Liver (tissue), 9 donors: ENCODE data around the gene LRRC4B. TPM values are rescaled to one million over a fixed set of nuclear protein-coding genes. Genes with fewer than 3 reads are reported as not detected.

Experiments used
- DNase-seq: peaks from one replicate; pipeline ENCODE4 v3.0.0-alpha.2; 2017; ENCODE audit warnings: low spot score
- H3K27ac ChIP-seq, 2 donors: one replicate each; pipeline ENCODE4 v1.7.0; 2013; ENCODE audit warnings: inconsistent platforms in 2 of 2, low read length in 2 of 2, control low read depth in 1 of 2, low read depth in 1 of 2, mild to moderate bottlenecking in 1 of 2
- H3K27me3 ChIP-seq, 4 donors: one replicate each; pipeline versions ENCODE4 v1.6.1 to v1.7.0; 2013; ENCODE audit warnings: low read length in 3 of 4, inconsistent platforms in 1 of 4, mild to moderate bottlenecking in 1 of 4, moderate library complexity in 1 of 4; ENCODE audit not compliant: control insufficient read depth in 4 of 4, insufficient read depth in 4 of 4
- H3K36me3 ChIP-seq, 4 donors: one replicate each; pipeline versions ENCODE4 v1.6.1 to v1.7.0; 2013; ENCODE audit warnings: low read length in 3 of 4, mild to moderate bottlenecking in 3 of 4, low read depth in 1 of 4, moderate library complexity in 1 of 4; ENCODE audit not compliant: control insufficient read depth in 4 of 4, insufficient read depth in 3 of 4
- H3K4me1 ChIP-seq, 4 donors: one replicate each; pipeline versions ENCODE4 v1.6.1 to v1.7.0; 2013; ENCODE audit warnings: low read length in 3 of 4, mild to moderate bottlenecking in 3 of 4, moderate library complexity in 1 of 4; ENCODE audit not compliant: control insufficient read depth in 4 of 4, insufficient read depth in 4 of 4
- H3K4me3 ChIP-seq, 3 donors: one replicate each; pipeline versions ENCODE4 v1.6.1 to v1.7.0; 2013; ENCODE audit warnings: low read length in 3 of 3, control low read depth in 1 of 3, low read depth in 1 of 3, mild to moderate bottlenecking in 1 of 3
- H3K9ac ChIP-seq, 2 donors: one replicate each; pipeline ENCODE4 v1.7.0; 2013; ENCODE audit warnings: low read length in 2 of 2, mild to moderate bottlenecking in 2 of 2, moderate library complexity in 2 of 2, control low read depth in 1 of 2, low read depth in 1 of 2
- H3K9me3 ChIP-seq, 4 donors: one replicate each; pipeline versions ENCODE4 v1.6.1 to v1.7.0; 2013; ENCODE audit warnings: low read length in 3 of 4; ENCODE audit not compliant: control insufficient read depth in 4 of 4
- JUND ChIP-seq, 2 donors: IDR thresholded peaks; 2 replicates each; pipeline ENCODE4 v1.6.1; 2016; ENCODE audit warnings: antibody characterized with exemption in 2 of 2
- RXRA ChIP-seq, 2 donors: IDR thresholded peaks; 2 replicates each; pipeline ENCODE4 v1.6.1; 2017 to 2018; ENCODE audit warnings: antibody characterized with exemption in 2 of 2, mild to moderate bottlenecking in 1 of 2
- SP1 ChIP-seq: IDR thresholded peaks from 2 replicates; pipeline ENCODE4 v1.6.1; 2018; ENCODE audit warnings: antibody characterized with exemption, mild to moderate bottlenecking
- WGBS: extraction: QIAGEN DNeasy Blood & Tissue Kit; methylation state at CpG from one replicate; pipeline ENCODE4 v1.1.7; 2013; 5-methylcytosine and 5-hydroxymethylcytosine counted together
- polyA plus RNA-seq, 2 donors: library from polyadenylated mRNA; stranded (reverse) in 1 of 2; unstranded in 1 of 2; fragments of 200-250 nt in 1 of 2; fragments of >200 nt in 1 of 2; fragmentation: Nextera tagmentation in 1 of 2; extraction: Ambion mirVana in 1 of 2; gene quantifications; one replicate each; pipeline versions ENCODE4 v1.2.1 to v1.2.3, GENCODE V29; 2013 to 2015
- total RNA-seq, 2 donors: library from RNA; depleted of rRNA; stranded (reverse); fragments of >200 nt; gene quantifications; one replicate each; pipeline ENCODE4 v1.2.3, GENCODE V29; 2014
- TF ChIP-seq, protein P1 (sequence below): IDR thresholded peaks from 2 replicates; pipeline ENCODE4 v1.6.1; 2016; ENCODE audit warnings: antibody characterized with exemption
- donor health status: healthy.
- donor health status: healthy.
- donor health status: healthy.
- donor health status: healthy.
- donor health status: healthy.

The LRRC4B gene
- total and polyA plus RNA-seq, 4 donors: 0.11 to 1.1 (median 0.79) TPM

DNA sequence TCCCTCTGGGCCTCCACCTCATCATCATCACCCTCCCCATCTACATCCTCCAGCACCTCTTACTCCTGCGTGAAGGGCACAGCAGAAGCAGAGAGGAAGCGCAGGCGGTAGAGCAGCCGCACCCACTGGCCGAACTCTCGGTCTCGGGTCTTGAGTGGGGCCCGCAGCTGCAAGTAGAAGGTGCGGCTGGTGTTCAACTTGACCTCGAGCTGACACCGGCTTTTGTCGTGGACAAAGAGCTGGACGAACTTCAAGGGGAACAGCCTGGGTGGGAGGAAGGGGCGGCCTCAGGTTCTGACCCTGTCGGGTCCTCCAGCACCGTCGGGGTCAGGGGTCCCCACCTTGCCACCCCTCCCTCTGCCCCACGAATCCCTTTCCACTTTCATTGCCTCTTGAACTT is 100.7 kb downstream of the LRRC4B start:
- H3K4me1 ChIP-seq: no peaks in the 10 kb centered on the region
- H3K9ac ChIP-seq: no peak overlapping the region
- H3K9me3 ChIP-seq: no peaks in the 10 kb centered on the region
- no peaks in the 10 kb centered on the region for H3K27me3 ChIP-seq
- no peak overlapping the region for H3K27ac ChIP-seq
- no peak overlapping the region for H3K4me3 ChIP-seq
- WGBS: 87% methylated on average over 18 of the region's 18 CpGs
- TF ChIP-seq, protein P1, sequence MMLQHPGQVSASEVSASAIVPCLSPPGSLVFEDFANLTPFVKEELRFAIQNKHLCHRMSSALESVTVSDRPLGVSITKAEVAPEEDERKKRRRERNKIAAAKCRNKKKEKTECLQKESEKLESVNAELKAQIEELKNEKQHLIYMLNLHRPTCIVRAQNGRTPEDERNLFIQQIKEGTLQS: no peak
- no peak for TF ChIP-seq JUND (IDR thresholded peaks at IDR 0.05)
- TF ChIP-seq SP1: no peak
- no peak for TF ChIP-seq RXRA (IDR thresholded peaks at IDR 0.05)
- no peak for DNase-seq
- no peaks in the 10 kb centered on the region for H3K36me3 ChIP-seq

Other genes starting within 250 kb of the LRRC4B start
- gene KCNC3, start 239.1 kb downstream of the LRRC4B start, total RNA-seq: 1 to 10 TPM in 1 of 2 donors, under 1 TPM in 1; 0.84 to 1.4 TPM
- gene KCNC3, start 239.1 kb downstream of the LRRC4B start, polyA plus RNA-seq: 1 to 10 TPM in 1 of 2 donors, under 1 TPM in 1; 0.56 to 1.6 TPM
- gene NAPSA, start 202.8 kb downstream of the LRRC4B start, total RNA-seq: under 1 TPM; 0.28 to 0.59 TPM
- under 1 TPM; 0.50 to 0.74 TPM for gene NAPSA, start 202.8 kb downstream of the LRRC4B start, polyA plus RNA-seq
- 10 to 100 TPM; 30.8 to 58.1 TPM for gene NR1H2, start 192.0 kb downstream of the LRRC4B start, total RNA-seq
- gene NR1H2, start 192.0 kb downstream of the LRRC4B start, polyA plus RNA-seq: 10 to 100 TPM; 30.4 to 36.6 TPM
- 10 to 100 TPM in 1 of 2 donors, 1 to 10 TPM in 1; 7.5 to 57.1 TPM for gene POLD1, start 184.1 kb downstream of the LRRC4B start, total RNA-seq
- 1 to 10 TPM; 8.0 to 8.5 TPM for gene POLD1, start 184.1 kb downstream of the LRRC4B start, polyA plus RNA-seq
- gene SPIB, start 149.5 kb downstream of the LRRC4B start, total RNA-seq: 1 to 10 TPM in 1 of 2 donors, under 1 TPM in 1; 0.50 to 5.0 TPM
- under 1 TPM; 0.09 to 0.21 TPM for gene SPIB, start 149.5 kb downstream of the LRRC4B start, polyA plus RNA-seq
- gene MYBPC2, start 135.5 kb downstream of the LRRC4B start, total RNA-seq: under 1 TPM in 1 of 2 donors, not detected in 1; under 0.01 TPM
- gene MYBPC2, start 135.5 kb downstream of the LRRC4B start, polyA plus RNA-seq: not detected
- gene EMC10, start 91.9 kb downstream of the LRRC4B start, total RNA-seq: 10 to 100 TPM; 33.5 to 47.5 TPM
- 100 to 1,000 TPM in 1 of 2 donors, 10 to 100 TPM in 1; 17.1 to 132 TPM for gene EMC10, start 91.9 kb downstream of the LRRC4B start, polyA plus RNA-seq
- gene GARIN5A, start 91.6 kb downstream of the LRRC4B start, total RNA-seq: under 1 TPM; 0.42 to 0.70 TPM
- 1 to 10 TPM; 1.5 to 1.7 TPM for gene GARIN5A, start 91.6 kb downstream of the LRRC4B start, polyA plus RNA-seq
- gene JOSD2, start 57.2 kb downstream of the LRRC4B start, total RNA-seq: 1 to 10 TPM; 6.6 to 9.8 TPM
- 10 to 100 TPM; 30.2 to 32.9 TPM for gene JOSD2, start 57.2 kb downstream of the LRRC4B start, polyA plus RNA-seq
- 10 to 100 TPM in 1 of 2 donors, 1 to 10 TPM in 1; 7.3 to 11.6 TPM for gene ASPDH, start 54.5 kb downstream of the LRRC4B start, total RNA-seq
- gene ASPDH, start 54.5 kb downstream of the LRRC4B start, polyA plus RNA-seq: 10 to 100 TPM; 62.6 to 82.0 TPM
- gene SYT3, start 71.4 kb upstream of the LRRC4B start, total RNA-seq: not detected
- gene SYT3, start 71.4 kb upstream of the LRRC4B start, polyA plus RNA-seq: not detected
- gene C19orf81, start 81.0 kb upstream of the LRRC4B start, total RNA-seq: not detected
- not detected for gene C19orf81, start 81.0 kb upstream of the LRRC4B start, polyA plus RNA-seq
- gene SHANK1, start 151.4 kb upstream of the LRRC4B start, total RNA-seq: under 1 TPM; 0.17 to 0.28 TPM
- under 1 TPM in 1 of 2 donors, not detected in 1; 0.06 TPM for gene SHANK1, start 151.4 kb upstream of the LRRC4B start, polyA plus RNA-seq
- 10 to 100 TPM in 1 of 2 donors, 1 to 10 TPM in 1; 2.6 to 11.0 TPM for gene CLEC11A, start 154.9 kb upstream of the LRRC4B start, total RNA-seq
- 1 to 10 TPM; 2.4 to 8.5 TPM for gene CLEC11A, start 154.9 kb upstream of the LRRC4B start, polyA plus RNA-seq
- not detected for gene GPR32, start 202.0 kb upstream of the LRRC4B start, total RNA-seq
- gene GPR32, start 202.0 kb upstream of the LRRC4B start, polyA plus RNA-seq: not detected
- gene ACP4, start 222.0 kb upstream of the LRRC4B start, total RNA-seq: not detected
- under 1 TPM; 0.06 to 0.19 TPM for gene ACP4, start 222.0 kb upstream of the LRRC4B start, polyA plus RNA-seq